ENCODE measurements around the gene NRXN2. TPM values are rescaled to one million over a fixed set of nuclear protein-coding genes. Genes with fewer than 3 reads are reported as not detected.

Gene NRXN2
- total RNA-seq, result 1 to 10 TPM in 1 of 2 donors, under 1 TPM in 1; 0.85 to 1.4 TPM

- Histone ChIP-seq H3K9me3 (no peaks in the 10 kb centered on the region), H3K4me1 (peaks cover 0 to 8% of the 10 kb centered on the region in 2 donors), H3K36me3 (no peaks in the 10 kb centered on the region), H3K4me3 (peak within 1 kb of the TSS; percentile 76 to 90), H3K27me3 (peaks cover 3% of the 10 kb centered on the region in 2 donors), H3K27ac (peak within 1 kb of the TSS; percentile 68 to 77)
- DNase-seq (ENCODE audit: low spot score), result peak; percentile 81
- peak; percentile 97 to 98 for TF ChIP-seq CTCF (IDR thresholded peaks at IDR 0.05)
These were observed at the start of gene NRXN2 for GRCh38 chr11:64723117-64723906. NRXN2 (minus strand) TSS chr11:64723197; CDS start chr11:64713699, 9,498 bp downstream.

GRCh38 chr11:64772303-64773018 is 49.5 kb upstream of the NRXN2 start:
- no peak for DNase-seq (ENCODE audit: low spot score)
- peaks cover 98% of the 10 kb centered on the region for H3K36me3 ChIP-seq
- no peaks in the 10 kb centered on the region for H3K9me3 ChIP-seq
- H3K27me3 ChIP-seq, result no peaks in the 10 kb centered on the region
- no peak overlapping the region for H3K4me3 ChIP-seq
- H3K27ac ChIP-seq, result no peak overlapping the region
- no peak for TF ChIP-seq CTCF (IDR thresholded peaks at IDR 0.05)
- peaks cover 0 to 58% of the 10 kb centered on the region in 2 donors for H3K4me1 ChIP-seq

GRCh38 chr11:64771861-64772260 is 48.9 kb upstream of the NRXN2 start:
- Histone ChIP-seq H3K4me3 (no peak overlapping the region), H3K36me3 (peaks cover 98% of the 10 kb centered on the region), H3K27me3 (no peaks in the 10 kb centered on the region), H3K4me1 (peaks cover 0 to 55% of the 10 kb centered on the region in 2 donors), H3K27ac (no peak overlapping the region), H3K9me3 (no peaks in the 10 kb centered on the region)
- no peak for TF ChIP-seq CTCF (IDR thresholded peaks at IDR 0.05)
- no peak for DNase-seq (ENCODE audit: low spot score)

GRCh38 chr11:64770120-64770519 is 47.1 kb upstream of the NRXN2 start:
- DNase-seq (ENCODE audit: low spot score), result no peak
- Histone ChIP-seq H3K4me3 (no peak overlapping the region), H3K27me3 (no peaks in the 10 kb centered on the region), H3K27ac (no peak overlapping the region), H3K9me3 (no peaks in the 10 kb centered on the region), H3K36me3 (peaks cover 98% of the 10 kb centered on the region), H3K4me1 (peaks cover 0 to 38% of the 10 kb centered on the region in 2 donors)
- no peak for TF ChIP-seq CTCF (IDR thresholded peaks at IDR 0.05)

GRCh38 chr11:64769283-64769682 is 46.3 kb upstream of the NRXN2 start:
- peaks cover 98% of the 10 kb centered on the region for H3K36me3 ChIP-seq
- no peak overlapping the region for H3K27ac ChIP-seq
- TF ChIP-seq CTCF (IDR thresholded peaks at IDR 0.05), result no peak
- no peak for DNase-seq (ENCODE audit: low spot score)
- H3K9me3 ChIP-seq, result no peaks in the 10 kb centered on the region
- H3K4me1 ChIP-seq, result peaks cover 0 to 37% of the 10 kb centered on the region in 2 donors
- no peak overlapping the region for H3K4me3 ChIP-seq
- H3K27me3 ChIP-seq, result no peaks in the 10 kb centered on the region

All from right atrium auricular region (tissue), 2 donors.